WTC11 (cell line): ENCODE data around the gene GARNL3. TPM values are rescaled to one million over a fixed set of nuclear protein-coding genes. Genes with fewer than 3 reads are reported as not detected.

ENCODE experiments used
- ATAC-seq: fragments of 200-7000 bp; cut with Tn5 transposase; 2 replicates; pipeline ENCODE4 v1.10.0; 2021; ENCODE audit warnings: mild to moderate bottlenecking, moderate library complexity
- CTCF ChIA-PET: fragments of 300-600 bp; sonication (Branson Sonifier 250); formaldehyde crosslinking; loops from one replicate; lab custom pipeline; 2021; ENCODE audit warnings: antibody characterized with exemption; lab: Charles Lee
- POLR2A ChIA-PET: fragments of 350-600 bp; sonication (Branson Sonifier 250); formaldehyde crosslinking; loops from one replicate; lab custom pipeline; 2021; ENCODE audit warnings: antibody characterized with exemption; lab: Charles Lee
- DNase-seq: peaks from one replicate; pipeline ENCODE4 v3.0.0; 2021; ENCODE audit warnings: low spot score
- H3K27ac Mint-ChIP-seq: 2 replicates; pipeline ENCODE4 v1.8.0; 2021; ENCODE audit warnings: mixed read lengths
- H3K27me3 Mint-ChIP-seq: 2 replicates; pipeline ENCODE4 v1.8.0; 2021; ENCODE audit warnings: low read depth, mild to moderate bottlenecking, moderate library complexity, mixed read lengths
- H3K36me3 Mint-ChIP-seq: 2 replicates; pipeline ENCODE4 v1.8.0; 2021; ENCODE audit warnings: mixed read lengths
- H3K4me1 Mint-ChIP-seq: 2 replicates; pipeline ENCODE4 v1.8.0; 2022; ENCODE audit warnings: mixed read lengths
- H3K4me3 Mint-ChIP-seq: 2 replicates; pipeline ENCODE4 v1.8.0; 2021; ENCODE audit warnings: mild to moderate bottlenecking, moderate library complexity, mixed read lengths
- H3K9me3 Mint-ChIP-seq: 2 replicates; pipeline ENCODE4 v1.8.0; 2021; ENCODE audit warnings: mixed read lengths
- ATF1 ChIP-seq: sonication (generic); formaldehyde crosslinking; IDR thresholded peaks from 2 replicates; pipeline ENCODE4 v1.8.1; 2023; ENCODE audit warnings: mild to moderate bottlenecking, moderate library complexity, missing genetic modification reagents
- CBFB ChIP-seq: sonication (generic); formaldehyde crosslinking; IDR thresholded peaks from 2 replicates; pipeline ENCODE4 v1.8.1; 2022; ENCODE audit warnings: mild to moderate bottlenecking, low read depth, missing genetic modification reagents
- GRHL2 ChIP-seq: fragments of 250-450 bp; sonication (Bioruptor Pico); IDR thresholded peaks from 2 replicates; pipeline ENCODE4 v1.8.0; 2022; ENCODE audit warnings: mild to moderate bottlenecking, moderate library complexity; ENCODE audit not compliant: insufficient replicate concordance, severe bottlenecking
- GTF2I ChIP-seq: fragments of 250-450 bp; sonication (Bioruptor Pico); conservative IDR thresholded peaks from 2 replicates; pipeline ENCODE4 v1.4.0; 2021; ENCODE audit warnings: mild to moderate bottlenecking
- JUN ChIP-seq: sonication (generic); formaldehyde crosslinking; IDR thresholded peaks from 2 replicates; pipeline ENCODE4 v1.8.0; 2023; ENCODE audit warnings: mild to moderate bottlenecking, missing genetic modification reagents
- NFATC4 ChIP-seq: fragments of 250-450 bp; sonication (Bioruptor Pico); IDR thresholded peaks from 2 replicates; pipeline ENCODE4 v1.9.0; 2021; ENCODE audit warnings: mild to moderate bottlenecking
- OVOL2 ChIP-seq: fragments of 250-450 bp; sonication (Bioruptor Pico); IDR thresholded peaks from 2 replicates; pipeline ENCODE4 v1.9.0; 2021; ENCODE audit warnings: mild to moderate bottlenecking, borderline replicate concordance
- RELA ChIP-seq: sonication (generic); formaldehyde crosslinking; IDR thresholded peaks from 2 replicates; pipeline ENCODE4 v1.8.1; 2022; ENCODE audit warnings: missing genetic modification reagents, mild to moderate bottlenecking, borderline replicate concordance
- SOX15 ChIP-seq: fragments of 250-450 bp; sonication (Bioruptor Pico); IDR thresholded peaks from 2 replicates; pipeline ENCODE4 v1.9.0; 2021; ENCODE audit warnings: mild to moderate bottlenecking
- TEAD4 ChIP-seq: sonication (generic); formaldehyde crosslinking; IDR thresholded peaks from 2 replicates; pipeline ENCODE4 v1.8.0; 2022; ENCODE audit warnings: mild to moderate bottlenecking, missing genetic modification reagents
- TP53 ChIP-seq: sonication (generic); formaldehyde crosslinking; IDR thresholded peaks from 2 replicates; pipeline ENCODE4 v1.8.1; 2023; ENCODE audit warnings: mild to moderate bottlenecking, missing genetic modification reagents
- ZBTB21 ChIP-seq: sonication (generic); formaldehyde crosslinking; IDR thresholded peaks from 2 replicates; pipeline ENCODE4 v1.8.1; 2023; ENCODE audit warnings: mild to moderate bottlenecking, missing genetic modification reagents, borderline replicate concordance
- ZNF232 ChIP-seq: sonication (generic); formaldehyde crosslinking; IDR thresholded peaks from 2 replicates; pipeline ENCODE4 v1.8.0; 2022; ENCODE audit warnings: mild to moderate bottlenecking, missing genetic modification reagents
- total RNA-seq: library from RNA; stranded (reverse); gene quantifications from 3 replicates; pipeline ENCODE4 v1.2.3, GENCODE V29; 2021
- TF ChIP-seq, protein P1 (sequence below): sonication (generic); formaldehyde crosslinking; IDR thresholded peaks from 2 replicates; pipeline ENCODE4 v1.8.0; 2022; ENCODE audit warnings: mild to moderate bottlenecking, missing genetic modification reagents
- TF ChIP-seq, protein P2 (sequence below): fragments of 200-600 bp; IDR thresholded peaks from 2 replicates; pipeline ENCODE4 v1.8.0; 2022; ENCODE audit warnings: antibody characterized with exemption
- TF ChIP-seq, protein P3 (sequence below): sonication (generic); formaldehyde crosslinking; conservative IDR thresholded peaks from 2 replicates; pipeline ENCODE4 v1.8.1; 2023; ENCODE audit warnings: mild to moderate bottlenecking, low read depth, missing genetic modification reagents, moderate library complexity
- TF ChIP-seq, protein P4 (sequence below): sonication (generic); formaldehyde crosslinking; IDR thresholded peaks from 2 replicates; pipeline ENCODE4 v1.8.1; 2022; ENCODE audit warnings: low read depth, missing genetic modification reagents, borderline replicate concordance
- TF ChIP-seq, protein P5 (sequence below): sonication (generic); formaldehyde crosslinking; IDR thresholded peaks from 2 replicates; pipeline ENCODE4 v1.8.1; 2023; ENCODE audit warnings: mild to moderate bottlenecking, moderate library complexity, missing genetic modification reagents
- TF ChIP-seq, protein P6 (sequence below): sonication (generic); formaldehyde crosslinking; IDR thresholded peaks from 2 replicates; pipeline ENCODE4 v1.8.0; 2023; ENCODE audit warnings: missing genetic modification reagents
- TF ChIP-seq, protein P7 (sequence below): sonication (generic); formaldehyde crosslinking; IDR thresholded peaks from 2 replicates; pipeline ENCODE4 v1.8.1; 2023; ENCODE audit warnings: mild to moderate bottlenecking, missing genetic modification reagents

The GARNL3 gene
- total RNA-seq, 1 experiment from 2014 or later, result 17.8 TPM

DNA sequence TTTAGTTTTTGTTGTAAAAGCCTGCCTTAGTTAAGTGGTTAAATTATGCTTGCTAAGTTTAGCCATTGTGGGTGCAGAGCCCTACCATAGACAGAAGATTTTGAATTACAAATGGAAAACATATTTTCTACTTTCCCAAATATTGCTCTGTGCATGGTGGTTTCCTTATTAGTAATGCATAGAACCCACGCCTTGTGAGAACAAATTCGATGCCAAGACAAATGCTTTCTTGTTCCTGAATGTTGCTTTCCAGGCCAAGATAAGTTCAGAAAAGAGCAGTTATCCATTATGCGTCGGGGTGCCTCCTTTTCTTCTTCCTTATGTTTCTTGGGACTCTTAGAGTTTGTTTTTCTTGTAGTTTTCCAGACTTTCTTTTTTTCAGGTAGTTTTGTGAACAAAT is 31.0 kb upstream of the GARNL3 start:
- H3K27me3 Mint-ChIP-seq, result no peaks in the 10 kb centered on the region
- DNase-seq (no peak), ATAC-seq (no peak)
- peaks cover 5% of the 10 kb centered on the region for H3K4me1 Mint-ChIP-seq
- no peak overlapping the region for H3K27ac Mint-ChIP-seq
- H3K36me3 Mint-ChIP-seq, result peaks cover 2% of the 10 kb centered on the region; the same call in 1 of the 2 replicates
- H3K9me3 Mint-ChIP-seq, result no peaks in the 10 kb centered on the region
- TF ChIP-seq TEAD4, result no peak
- TF ChIP-seq, protein P1, sequence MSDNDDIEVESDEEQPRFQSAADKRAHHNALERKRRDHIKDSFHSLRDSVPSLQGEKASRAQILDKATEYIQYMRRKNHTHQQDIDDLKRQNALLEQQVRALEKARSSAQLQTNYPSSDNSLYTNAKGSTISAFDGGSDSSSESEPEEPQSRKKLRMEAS, result no peak
- TF ChIP-seq, protein P2, sequence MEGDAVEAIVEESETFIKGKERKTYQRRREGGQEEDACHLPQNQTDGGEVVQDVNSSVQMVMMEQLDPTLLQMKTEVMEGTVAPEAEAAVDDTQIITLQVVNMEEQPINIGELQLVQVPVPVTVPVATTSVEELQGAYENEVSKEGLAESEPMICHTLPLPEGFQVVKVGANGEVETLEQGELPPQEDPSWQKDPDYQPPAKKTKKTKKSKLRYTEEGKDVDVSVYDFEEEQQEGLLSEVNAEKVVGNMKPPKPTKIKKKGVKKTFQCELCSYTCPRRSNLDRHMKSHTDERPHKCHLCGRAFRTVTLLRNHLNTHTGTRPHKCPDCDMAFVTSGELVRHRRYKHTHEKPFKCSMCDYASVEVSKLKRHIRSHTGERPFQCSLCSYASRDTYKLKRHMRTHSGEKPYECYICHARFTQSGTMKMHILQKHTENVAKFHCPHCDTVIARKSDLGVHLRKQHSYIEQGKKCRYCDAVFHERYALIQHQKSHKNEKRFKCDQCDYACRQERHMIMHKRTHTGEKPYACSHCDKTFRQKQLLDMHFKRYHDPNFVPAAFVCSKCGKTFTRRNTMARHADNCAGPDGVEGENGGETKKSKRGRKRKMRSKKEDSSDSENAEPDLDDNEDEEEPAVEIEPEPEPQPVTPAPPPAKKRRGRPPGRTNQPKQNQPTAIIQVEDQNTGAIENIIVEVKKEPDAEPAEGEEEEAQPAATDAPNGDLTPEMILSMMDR, result no peak
- TF ChIP-seq, protein P3, sequence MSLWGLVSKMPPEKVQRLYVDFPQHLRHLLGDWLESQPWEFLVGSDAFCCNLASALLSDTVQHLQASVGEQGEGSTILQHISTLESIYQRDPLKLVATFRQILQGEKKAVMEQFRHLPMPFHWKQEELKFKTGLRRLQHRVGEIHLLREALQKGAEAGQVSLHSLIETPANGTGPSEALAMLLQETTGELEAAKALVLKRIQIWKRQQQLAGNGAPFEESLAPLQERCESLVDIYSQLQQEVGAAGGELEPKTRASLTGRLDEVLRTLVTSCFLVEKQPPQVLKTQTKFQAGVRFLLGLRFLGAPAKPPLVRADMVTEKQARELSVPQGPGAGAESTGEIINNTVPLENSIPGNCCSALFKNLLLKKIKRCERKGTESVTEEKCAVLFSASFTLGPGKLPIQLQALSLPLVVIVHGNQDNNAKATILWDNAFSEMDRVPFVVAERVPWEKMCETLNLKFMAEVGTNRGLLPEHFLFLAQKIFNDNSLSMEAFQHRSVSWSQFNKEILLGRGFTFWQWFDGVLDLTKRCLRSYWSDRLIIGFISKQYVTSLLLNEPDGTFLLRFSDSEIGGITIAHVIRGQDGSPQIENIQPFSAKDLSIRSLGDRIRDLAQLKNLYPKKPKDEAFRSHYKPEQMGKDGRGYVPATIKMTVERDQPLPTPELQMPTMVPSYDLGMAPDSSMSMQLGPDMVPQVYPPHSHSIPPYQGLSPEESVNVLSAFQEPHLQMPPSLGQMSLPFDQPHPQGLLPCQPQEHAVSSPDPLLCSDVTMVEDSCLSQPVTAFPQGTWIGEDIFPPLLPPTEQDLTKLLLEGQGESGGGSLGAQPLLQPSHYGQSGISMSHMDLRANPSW, result no peak
- ChIA-PET CTCF (interaction anchor here (1.2 kb wide), 1 partner anchor 9 kb away, joined by 3 read pairs; no protein-coding TSS in a partner anchor), POLR2A (no interaction called here)
- no peak overlapping the region for H3K4me3 Mint-ChIP-seq

DNA sequence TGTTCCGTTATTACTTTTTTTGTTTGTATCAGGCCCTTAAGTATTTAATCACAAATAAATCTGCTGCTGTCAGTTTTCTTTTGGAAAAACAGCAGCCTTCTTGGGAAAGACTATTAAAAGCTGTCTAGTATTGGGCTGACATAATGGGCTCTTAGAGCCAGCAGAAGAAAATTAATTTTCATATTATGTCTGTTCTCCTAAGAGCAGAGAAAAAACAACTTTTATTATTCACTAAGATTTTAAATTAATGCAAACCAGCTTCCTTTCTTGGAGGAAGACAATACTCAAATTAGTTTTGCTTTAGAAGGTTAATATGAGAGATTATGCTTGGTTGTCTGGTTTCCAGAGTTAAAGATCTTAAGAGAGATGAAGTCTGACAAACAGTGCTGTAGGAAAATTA is 30.6 kb upstream of the GARNL3 start:
- Mint-ChIP-seq H3K36me3 (peaks cover 2% of the 10 kb centered on the region; the same call in 1 of the 2 replicates), H3K27ac (0 out of 2 replicates have a peak overlapping the region, but pooled peaks have one; percentile 21), H3K9me3 (no peaks in the 10 kb centered on the region), H3K27me3 (no peaks in the 10 kb centered on the region), H3K4me1 (peaks cover 5% of the 10 kb centered on the region), H3K4me3 (no peak overlapping the region)
- POLR2A ChIA-PET, result no interaction called here
- CTCF ChIA-PET, result interaction anchor here (0.7 to 1.4 kb wide), 4 partner anchors 9 to 160 kb away, joined by 3 to 6 read pairs (median 3); no protein-coding TSS in a partner anchor
- DNase-seq, result no peak
- ATAC-seq, result no peak
- TF ChIP-seq TP53 (no peak), TEAD4 (no peak), SOX15 (CRISPR knock-in tag) (no peak), ZBTB21 (CRISPR knock-in tag) (no peak), ATF1 (no peak), ZNF232 (CRISPR knock-in tag) (no peak), OVOL2 (CRISPR knock-in tag) (no peak), GTF2I (CRISPR knock-in tag) (no peak), JUN (CRISPR knock-in tag) (no peak), CBFB (CRISPR knock-in tag) (no peak), NFATC4 (CRISPR knock-in tag) (no peak), RELA (no peak), GRHL2 (no peak)
- TF ChIP-seq, protein P4, sequence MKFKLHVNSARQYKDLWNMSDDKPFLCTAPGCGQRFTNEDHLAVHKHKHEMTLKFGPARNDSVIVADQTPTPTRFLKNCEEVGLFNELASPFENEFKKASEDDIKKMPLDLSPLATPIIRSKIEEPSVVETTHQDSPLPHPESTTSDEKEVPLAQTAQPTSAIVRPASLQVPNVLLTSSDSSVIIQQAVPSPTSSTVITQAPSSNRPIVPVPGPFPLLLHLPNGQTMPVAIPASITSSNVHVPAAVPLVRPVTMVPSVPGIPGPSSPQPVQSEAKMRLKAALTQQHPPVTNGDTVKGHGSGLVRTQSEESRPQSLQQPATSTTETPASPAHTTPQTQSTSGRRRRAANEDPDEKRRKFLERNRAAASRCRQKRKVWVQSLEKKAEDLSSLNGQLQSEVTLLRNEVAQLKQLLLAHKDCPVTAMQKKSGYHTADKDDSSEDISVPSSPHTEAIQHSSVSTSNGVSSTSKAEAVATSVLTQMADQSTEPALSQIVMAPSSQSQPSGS (CRISPR knock-in tag), result no peak
- TF ChIP-seq, protein P3, result no peak
- TF ChIP-seq, protein P5, sequence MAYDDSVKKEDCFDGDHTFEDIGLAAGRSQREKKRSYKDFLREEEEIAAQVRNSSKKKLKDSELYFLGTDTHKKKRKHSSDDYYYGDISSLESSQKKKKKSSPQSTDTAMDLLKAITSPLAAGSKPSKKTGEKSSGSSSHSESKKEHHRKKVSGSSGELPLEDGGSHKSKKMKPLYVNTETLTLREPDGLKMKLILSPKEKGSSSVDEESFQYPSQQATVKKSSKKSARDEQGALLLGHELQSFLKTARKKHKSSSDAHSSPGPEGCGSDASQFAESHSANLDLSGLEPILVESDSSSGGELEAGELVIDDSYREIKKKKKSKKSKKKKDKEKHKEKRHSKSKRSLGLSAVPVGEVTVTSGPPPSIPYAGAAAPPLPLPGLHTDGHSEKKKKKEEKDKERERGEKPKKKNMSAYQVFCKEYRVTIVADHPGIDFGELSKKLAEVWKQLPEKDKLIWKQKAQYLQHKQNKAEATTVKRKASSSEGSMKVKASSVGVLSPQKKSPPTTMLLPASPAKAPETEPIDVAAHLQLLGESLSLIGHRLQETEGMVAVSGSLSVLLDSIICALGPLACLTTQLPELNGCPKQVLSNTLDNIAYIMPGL, result no peak
- TF ChIP-seq, protein P6, sequence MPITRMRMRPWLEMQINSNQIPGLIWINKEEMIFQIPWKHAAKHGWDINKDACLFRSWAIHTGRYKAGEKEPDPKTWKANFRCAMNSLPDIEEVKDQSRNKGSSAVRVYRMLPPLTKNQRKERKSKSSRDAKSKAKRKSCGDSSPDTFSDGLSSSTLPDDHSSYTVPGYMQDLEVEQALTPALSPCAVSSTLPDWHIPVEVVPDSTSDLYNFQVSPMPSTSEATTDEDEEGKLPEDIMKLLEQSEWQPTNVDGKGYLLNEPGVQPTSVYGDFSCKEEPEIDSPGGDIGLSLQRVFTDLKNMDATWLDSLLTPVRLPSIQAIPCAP (CRISPR knock-in tag), result no peak
- TF ChIP-seq, protein P7, sequence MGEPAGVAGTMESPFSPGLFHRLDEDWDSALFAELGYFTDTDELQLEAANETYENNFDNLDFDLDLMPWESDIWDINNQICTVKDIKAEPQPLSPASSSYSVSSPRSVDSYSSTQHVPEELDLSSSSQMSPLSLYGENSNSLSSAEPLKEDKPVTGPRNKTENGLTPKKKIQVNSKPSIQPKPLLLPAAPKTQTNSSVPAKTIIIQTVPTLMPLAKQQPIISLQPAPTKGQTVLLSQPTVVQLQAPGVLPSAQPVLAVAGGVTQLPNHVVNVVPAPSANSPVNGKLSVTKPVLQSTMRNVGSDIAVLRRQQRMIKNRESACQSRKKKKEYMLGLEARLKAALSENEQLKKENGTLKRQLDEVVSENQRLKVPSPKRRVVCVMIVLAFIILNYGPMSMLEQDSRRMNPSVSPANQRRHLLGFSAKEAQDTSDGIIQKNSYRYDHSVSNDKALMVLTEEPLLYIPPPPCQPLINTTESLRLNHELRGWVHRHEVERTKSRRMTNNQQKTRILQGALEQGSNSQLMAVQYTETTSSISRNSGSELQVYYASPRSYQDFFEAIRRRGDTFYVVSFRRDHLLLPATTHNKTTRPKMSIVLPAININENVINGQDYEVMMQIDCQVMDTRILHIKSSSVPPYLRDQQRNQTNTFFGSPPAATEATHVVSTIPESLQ, result no peak
